Osteocyte (in vitro differentiated cells): ENCODE results near the gene FANCG. TPM values are rescaled to one million over a fixed set of nuclear protein-coding genes. Genes with fewer than 3 reads are reported as not detected.

Experiments
- DNase-seq: peaks from one replicate; pipeline ENCODE4 v3.0.0; 2021; ENCODE audit warnings: mixed read lengths; ENCODE audit not compliant: unreplicated experiment; ENCODE audit errors: extremely low spot score
- H3K27ac Mint-ChIP-seq: one replicate; pipeline ENCODE4 v1.8.0; 2021; ENCODE audit warnings: mild to moderate bottlenecking, mixed read lengths; ENCODE audit not compliant: unreplicated experiment
- H3K27me3 Mint-ChIP-seq: one replicate; pipeline ENCODE4 v1.8.0; 2021; ENCODE audit warnings: mixed read lengths; ENCODE audit not compliant: unreplicated experiment
- H3K36me3 Mint-ChIP-seq: one replicate; pipeline ENCODE4 v1.8.0; 2021; ENCODE audit warnings: mixed read lengths; ENCODE audit not compliant: unreplicated experiment
- H3K4me1 Mint-ChIP-seq: one replicate; pipeline ENCODE4 v1.8.0; 2021; ENCODE audit warnings: mixed read lengths; ENCODE audit not compliant: unreplicated experiment
- H3K4me3 Mint-ChIP-seq: one replicate; pipeline ENCODE4 v1.8.0; 2021; ENCODE audit warnings: mild to moderate bottlenecking, moderate library complexity, mixed read lengths; ENCODE audit not compliant: unreplicated experiment
- H3K9me3 Mint-ChIP-seq: one replicate; pipeline ENCODE4 v1.8.0; 2021; ENCODE audit warnings: mixed read lengths; ENCODE audit not compliant: unreplicated experiment
- total RNA-seq: library from RNA; stranded (reverse); gene quantifications from 2 replicates; pipeline ENCODE4 v1.2.1, GENCODE V29; 2021
- TF ChIP-seq, protein P1 (sequence below): fragments of 200-600 bp; sonication (generic); IDR thresholded peaks from 2 replicates; pipeline ENCODE4 v1.5.0; 2021; ENCODE audit warnings: antibody characterized with exemption, mild to moderate bottlenecking, moderate library complexity

FANCG gene
- total RNA-seq, 1 donor from 2014 or later: 22.7 TPM

DNA sequence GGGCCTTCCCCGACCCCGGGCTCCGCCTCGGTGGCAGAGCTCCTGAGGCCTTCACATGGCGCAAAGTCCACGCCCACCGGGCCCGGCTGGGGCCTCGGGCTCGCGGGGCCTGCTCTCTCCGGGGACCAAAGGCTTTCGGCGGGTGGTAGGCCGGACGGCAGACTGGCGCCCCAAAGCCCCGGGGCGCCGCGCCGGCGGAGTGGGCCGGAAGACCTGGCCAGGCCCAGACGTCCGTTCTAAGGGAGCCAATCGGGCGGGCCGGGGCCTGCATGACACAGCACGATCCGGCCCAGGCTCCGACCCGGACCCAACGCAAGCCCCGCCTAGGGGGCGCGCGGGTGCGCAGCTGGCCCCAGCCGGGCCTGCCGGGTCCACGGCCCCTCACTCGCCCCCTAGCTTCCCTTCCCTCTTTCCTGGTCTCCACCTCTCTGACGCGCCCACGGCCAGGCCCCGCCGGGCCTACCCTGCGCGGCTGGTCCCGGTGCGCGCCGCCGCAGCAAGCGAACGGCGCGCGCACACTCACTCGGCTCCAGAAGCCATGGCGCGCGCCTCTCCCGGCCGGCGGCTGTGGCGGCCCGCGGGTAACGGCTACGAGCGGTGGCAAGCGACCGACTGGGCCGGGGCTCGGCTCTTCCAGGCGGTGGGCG lies 7.8 kb downstream of the FANCG start:
- H3K4me1 Mint-ChIP-seq: peaks cover 37% of the 10 kb centered on the region
- TF ChIP-seq, protein P1, sequence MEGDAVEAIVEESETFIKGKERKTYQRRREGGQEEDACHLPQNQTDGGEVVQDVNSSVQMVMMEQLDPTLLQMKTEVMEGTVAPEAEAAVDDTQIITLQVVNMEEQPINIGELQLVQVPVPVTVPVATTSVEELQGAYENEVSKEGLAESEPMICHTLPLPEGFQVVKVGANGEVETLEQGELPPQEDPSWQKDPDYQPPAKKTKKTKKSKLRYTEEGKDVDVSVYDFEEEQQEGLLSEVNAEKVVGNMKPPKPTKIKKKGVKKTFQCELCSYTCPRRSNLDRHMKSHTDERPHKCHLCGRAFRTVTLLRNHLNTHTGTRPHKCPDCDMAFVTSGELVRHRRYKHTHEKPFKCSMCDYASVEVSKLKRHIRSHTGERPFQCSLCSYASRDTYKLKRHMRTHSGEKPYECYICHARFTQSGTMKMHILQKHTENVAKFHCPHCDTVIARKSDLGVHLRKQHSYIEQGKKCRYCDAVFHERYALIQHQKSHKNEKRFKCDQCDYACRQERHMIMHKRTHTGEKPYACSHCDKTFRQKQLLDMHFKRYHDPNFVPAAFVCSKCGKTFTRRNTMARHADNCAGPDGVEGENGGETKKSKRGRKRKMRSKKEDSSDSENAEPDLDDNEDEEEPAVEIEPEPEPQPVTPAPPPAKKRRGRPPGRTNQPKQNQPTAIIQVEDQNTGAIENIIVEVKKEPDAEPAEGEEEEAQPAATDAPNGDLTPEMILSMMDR: peak; percentile 46
- no peaks in the 10 kb centered on the region for H3K27me3 Mint-ChIP-seq
- DNase-seq: peak; percentile 93
- H3K36me3 Mint-ChIP-seq: peaks cover 18% of the 10 kb centered on the region
- peak overlapping the region; percentile 97 for H3K27ac Mint-ChIP-seq
- H3K4me3 Mint-ChIP-seq: peak overlapping the region; percentile 91
- H3K9me3 Mint-ChIP-seq: no peaks in the 10 kb centered on the region

DNA sequence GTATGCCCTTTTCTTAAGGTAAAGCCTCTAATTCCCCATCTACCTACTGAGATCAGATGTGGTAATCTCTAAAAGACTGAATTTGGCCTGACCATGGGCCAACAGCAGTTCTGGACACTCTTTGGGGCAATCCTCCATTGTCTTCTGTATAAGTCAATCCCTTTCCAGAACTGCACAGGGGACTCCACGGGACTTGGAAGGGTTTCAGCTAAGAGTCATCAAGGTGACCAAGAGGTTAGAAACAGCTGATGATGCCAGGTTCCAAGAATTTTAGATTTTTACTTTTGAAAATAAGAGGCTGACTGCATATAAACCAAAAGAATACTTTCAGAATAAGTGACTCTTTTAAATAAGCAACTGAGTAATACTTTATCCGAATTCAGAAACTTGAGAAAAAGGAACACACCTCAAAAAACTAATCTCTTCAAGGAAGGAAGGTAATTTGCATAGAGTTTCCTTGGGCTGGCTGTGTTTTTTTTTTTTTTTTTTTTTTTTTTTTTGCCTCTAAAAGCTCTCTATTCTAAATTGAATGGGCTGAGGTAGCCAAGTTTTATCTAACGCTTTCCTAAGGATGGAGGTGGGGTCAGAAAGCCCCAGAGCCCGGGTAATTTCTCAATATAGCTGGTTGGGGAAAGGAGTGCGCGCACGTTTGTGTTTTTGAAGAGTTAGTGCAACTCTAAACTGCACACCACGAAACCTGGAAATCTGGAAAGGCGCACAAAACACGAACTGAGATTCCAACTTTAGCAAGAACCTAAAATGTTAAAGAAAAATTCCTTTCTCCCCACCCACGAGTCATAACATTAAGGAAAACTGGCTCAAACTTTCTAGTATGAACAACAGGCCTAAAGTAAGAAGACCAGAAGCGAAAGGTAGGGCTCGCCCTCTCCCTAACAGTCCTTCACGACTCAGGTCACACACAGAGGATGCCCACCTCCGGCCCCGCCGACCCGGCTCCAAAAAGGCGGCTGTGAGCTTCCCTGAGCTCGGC lies 8.6 kb downstream of the FANCG start:
- Mint-ChIP-seq H3K27ac (peak overlapping the region; percentile 94), H3K4me3 (peak overlapping the region; percentile 91), H3K36me3 (peaks cover 21% of the 10 kb centered on the region), H3K4me1 (peaks cover 37% of the 10 kb centered on the region), H3K27me3 (no peaks in the 10 kb centered on the region), H3K9me3 (no peaks in the 10 kb centered on the region)
- DNase-seq: no peak
- TF ChIP-seq, protein P1: no peak

DNA sequence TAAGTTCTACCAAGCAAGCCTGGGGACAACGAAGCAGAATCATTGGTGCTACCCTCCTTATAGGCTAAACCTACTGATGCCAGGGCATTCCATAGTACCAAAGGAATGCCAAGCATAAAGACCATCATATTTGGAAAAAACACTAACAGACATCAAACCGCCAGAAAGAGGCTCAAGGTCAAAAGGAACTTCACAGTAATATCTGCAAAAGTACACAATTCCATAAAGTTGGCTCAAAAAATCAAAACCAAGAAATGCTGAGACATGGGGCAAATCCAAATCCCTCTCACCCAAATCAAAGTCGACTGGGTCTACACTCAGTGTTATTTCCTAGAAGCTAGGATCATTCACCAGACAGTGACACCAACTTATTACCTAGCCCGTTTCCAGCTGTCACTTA lies 10.7 kb downstream of the FANCG start:
- H3K27me3 Mint-ChIP-seq: no peaks in the 10 kb centered on the region
- peak overlapping the region; percentile 42 for H3K27ac Mint-ChIP-seq
- H3K4me1 Mint-ChIP-seq: peaks cover 37% of the 10 kb centered on the region
- H3K9me3 Mint-ChIP-seq: no peaks in the 10 kb centered on the region
- TF ChIP-seq, protein P1: no peak
- no peak for DNase-seq
- H3K4me3 Mint-ChIP-seq: peak overlapping the region; percentile 45
- peaks cover 29% of the 10 kb centered on the region for H3K36me3 Mint-ChIP-seq

DNA sequence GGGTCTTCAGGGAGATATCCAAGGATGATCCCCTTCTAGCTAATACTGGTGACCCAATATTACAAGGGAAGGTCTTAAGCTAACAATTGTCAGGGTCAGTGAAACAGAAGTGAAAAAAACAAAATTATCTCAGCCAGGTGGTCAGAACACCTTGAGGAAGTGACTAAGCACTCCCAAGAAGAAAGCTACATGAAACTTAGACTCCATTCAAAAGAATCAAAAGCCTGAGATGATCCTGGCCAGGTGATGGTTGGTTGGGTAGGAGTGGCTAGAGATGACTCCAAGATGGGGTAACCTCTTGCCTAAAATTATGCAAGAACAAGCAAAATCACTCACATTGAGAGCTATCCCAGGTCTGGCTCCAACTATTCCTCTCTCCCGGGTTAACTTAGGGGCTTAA lies 12.7 kb downstream of the FANCG start:
- peaks cover 45% of the 10 kb centered on the region for H3K36me3 Mint-ChIP-seq
- no peak for DNase-seq
- H3K27me3 Mint-ChIP-seq: no peaks in the 10 kb centered on the region
- no peaks in the 10 kb centered on the region for H3K9me3 Mint-ChIP-seq
- peaks cover 32% of the 10 kb centered on the region for H3K4me1 Mint-ChIP-seq
- TF ChIP-seq, protein P1: no peak
- no peak overlapping the region for H3K4me3 Mint-ChIP-seq
- no peak overlapping the region for H3K27ac Mint-ChIP-seq
